NCI-H2227 (cell line): ENCODE measurements around the gene ERMAP.
A peak's percentile ranks its signal among the peaks of the same experiment; 100 is the strongest.
"Not testable (repeated sequence)": the region's sequence is repeated elsewhere in the genome, so short reads cannot be mapped to it uniquely, and the experiment has no call there.

Experiments
- DNase-seq: peaks from one replicate; lab custom pipeline; 2025; ENCODE audit not compliant: unreplicated experiment; lab: John Stamatoyannopoulos, UW

Gene ERMAP

GRCh38 chr1:42844592-42845140, 27.7 kb downstream of the ERMAP start:
- no peak for DNase-seq

- no peak for DNase-seq
These were observed 28.3 kb downstream of the ERMAP start for GRCh38 chr1:42845193-42845592.

- DNase-seq, result no peak
These were observed 28.9 kb downstream of the ERMAP start for GRCh38 chr1:42845866-42846256.

- DNase-seq, result peak; percentile 96
These were observed 29.6 kb downstream of the ERMAP start, which contains the start of gene ZNF691 for GRCh38 chr1:42846257-42847110. TSS of gene ZNF691 (plus strand) at chr1:42846613. CDS start at chr1:42849659, 3,046 bp downstream.

GRCh38 chr1:42847111-42847595, 30.2 kb downstream of the ERMAP start:
- DNase-seq, result no peak

- DNase-seq, result peak; percentile 26
These were observed 31.0 kb downstream of the ERMAP start for GRCh38 chr1:42847721-42848460.

- no peak for DNase-seq
These were observed 32.1 kb downstream of the ERMAP start for GRCh38 chr1:42848823-42849537.

- no peak for DNase-seq
These were observed 33.0 kb downstream of the ERMAP start for GRCh38 chr1:42849944-42850343.

GRCh38 chr1:42851420-42851819, 34.5 kb downstream of the ERMAP start:
- DNase-seq, result no peak

GRCh38 chr1:42851960-42852607, 35.2 kb downstream of the ERMAP start:
- no peak for DNase-seq

- DNase-seq, result no peak
These were observed 35.7 kb downstream of the ERMAP start for GRCh38 chr1:42852608-42852980.

- no peak for DNase-seq
These were observed 36.4 kb downstream of the ERMAP start for GRCh38 chr1:42853116-42853884.

GRCh38 chr1:42856554-42856953, 39.6 kb downstream of the ERMAP start:
- DNase-seq, result not testable (repeated sequence)

GRCh38 chr1:42859366-42859765, 42.4 kb downstream of the ERMAP start:
- not testable (repeated sequence) for DNase-seq

- no peak for DNase-seq
These were observed 43.6 kb downstream of the ERMAP start for GRCh38 chr1:42860339-42861013.

- DNase-seq, result no peak
These were observed 44.1 kb downstream of the ERMAP start for GRCh38 chr1:42861014-42861399.

GRCh38 chr1:42866549-42866948, 49.6 kb downstream of the ERMAP start:
- no peak for DNase-seq

- DNase-seq, result not testable (repeated sequence)
These were observed 51.5 kb downstream of the ERMAP start for GRCh38 chr1:42868466-42868865.

GRCh38 chr1:42869254-42869653, 52.3 kb downstream of the ERMAP start:
- not testable (repeated sequence) for DNase-seq
